ENCODE results near the gene FRAS1.

The FRAS1 gene

DNA sequence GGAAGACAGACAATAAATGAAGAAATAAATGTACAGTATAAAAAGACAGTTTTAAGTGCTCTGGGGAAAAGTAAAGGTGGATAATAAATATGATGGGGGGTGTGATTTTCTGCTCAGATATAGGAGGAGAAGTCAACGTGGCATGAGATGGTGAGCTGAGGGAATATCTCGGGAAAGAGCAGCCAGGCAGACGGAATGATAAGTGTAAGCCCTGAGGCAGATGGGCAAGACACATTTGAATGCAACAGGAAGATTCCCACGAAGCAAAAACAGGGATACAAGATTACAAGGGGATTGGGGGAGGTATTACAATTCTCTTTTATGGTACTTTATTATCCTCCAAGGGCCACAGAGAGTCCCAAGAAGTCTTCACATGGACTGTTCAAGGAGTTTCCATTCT, 505.6 kb downstream of the FRAS1 start:
- no peak for DNase-seq

DNA sequence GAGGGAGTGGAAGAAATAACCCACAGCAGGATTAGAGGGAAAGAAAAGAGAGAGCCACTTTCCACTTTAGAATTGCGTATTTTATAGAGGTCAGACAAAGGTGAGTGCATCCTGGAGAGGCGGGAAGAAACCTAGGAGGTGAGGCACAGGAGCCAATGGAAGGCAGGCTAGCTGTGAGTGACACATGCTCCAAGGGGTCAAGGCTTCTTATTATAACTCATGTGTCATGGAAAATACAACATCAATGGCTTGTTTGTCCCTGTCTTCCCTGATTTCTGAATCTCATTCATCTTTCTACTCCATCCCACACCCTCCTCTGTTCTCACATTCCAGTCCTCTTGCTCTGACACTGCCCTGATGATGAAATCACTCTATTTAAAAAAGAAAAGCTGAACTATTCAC, 508.8 kb downstream of the FRAS1 start:
- DNase-seq: no peak

DNA sequence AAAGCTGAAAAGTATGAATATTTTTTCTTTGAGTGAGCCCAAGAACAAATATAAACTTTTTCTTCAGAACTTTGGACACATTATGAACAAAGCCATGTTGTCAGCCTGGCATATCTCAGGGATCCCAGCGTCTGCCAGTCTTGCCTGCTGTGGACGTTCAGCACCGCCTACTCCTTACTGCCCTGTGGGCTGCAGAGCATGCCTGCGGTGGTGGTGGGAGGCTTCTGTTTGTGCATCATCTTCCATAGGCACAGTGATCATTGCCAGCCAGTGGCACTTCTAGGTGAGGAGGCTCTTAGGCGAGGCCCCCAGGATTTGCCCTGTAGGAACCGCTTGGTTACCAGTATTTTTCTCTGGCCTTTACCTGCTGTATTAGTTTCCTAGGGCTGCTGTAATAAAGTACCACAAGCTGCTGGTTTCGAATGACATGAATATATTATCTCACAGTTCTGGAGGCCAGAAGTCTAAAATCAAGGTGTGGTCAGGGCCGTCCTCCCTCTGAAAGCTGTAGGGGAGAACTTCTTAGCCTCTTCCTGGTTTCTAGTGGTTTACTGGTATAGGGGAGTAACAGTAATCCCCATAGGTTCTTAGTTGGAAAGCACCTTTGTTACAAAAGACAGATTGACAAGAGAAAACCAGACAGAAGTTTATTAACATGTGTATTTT, 509.8 kb downstream of the FRAS1 start:
- DNase-seq: no peak

DNA sequence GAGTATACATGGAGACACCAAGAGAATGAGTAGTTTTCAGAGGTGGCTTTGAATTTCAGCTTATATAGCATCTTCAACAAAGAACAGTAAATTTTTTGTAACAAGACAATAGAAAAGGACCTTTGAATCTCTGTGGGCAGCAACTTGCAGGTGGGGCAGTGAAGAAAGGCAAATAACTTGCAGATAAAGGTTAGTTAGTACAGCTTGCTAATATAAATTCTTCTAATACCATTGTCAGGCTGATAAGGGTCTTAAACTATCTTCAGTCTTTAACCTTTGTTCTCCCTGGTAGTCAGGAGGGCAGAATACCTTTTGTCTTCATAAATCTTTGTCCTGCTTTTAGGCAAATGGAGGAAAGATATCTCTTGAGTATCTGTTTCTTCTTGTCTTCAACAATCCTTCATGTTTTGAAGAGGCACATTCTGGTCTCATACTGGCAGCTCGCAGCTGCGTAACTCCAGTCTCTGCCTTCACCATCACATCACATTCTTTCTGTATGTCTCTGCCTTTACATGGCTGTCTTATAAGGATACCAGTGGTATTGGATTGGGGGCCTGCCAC, 510.5 kb downstream of the FRAS1 start:
- DNase-seq: no peak

DNA sequence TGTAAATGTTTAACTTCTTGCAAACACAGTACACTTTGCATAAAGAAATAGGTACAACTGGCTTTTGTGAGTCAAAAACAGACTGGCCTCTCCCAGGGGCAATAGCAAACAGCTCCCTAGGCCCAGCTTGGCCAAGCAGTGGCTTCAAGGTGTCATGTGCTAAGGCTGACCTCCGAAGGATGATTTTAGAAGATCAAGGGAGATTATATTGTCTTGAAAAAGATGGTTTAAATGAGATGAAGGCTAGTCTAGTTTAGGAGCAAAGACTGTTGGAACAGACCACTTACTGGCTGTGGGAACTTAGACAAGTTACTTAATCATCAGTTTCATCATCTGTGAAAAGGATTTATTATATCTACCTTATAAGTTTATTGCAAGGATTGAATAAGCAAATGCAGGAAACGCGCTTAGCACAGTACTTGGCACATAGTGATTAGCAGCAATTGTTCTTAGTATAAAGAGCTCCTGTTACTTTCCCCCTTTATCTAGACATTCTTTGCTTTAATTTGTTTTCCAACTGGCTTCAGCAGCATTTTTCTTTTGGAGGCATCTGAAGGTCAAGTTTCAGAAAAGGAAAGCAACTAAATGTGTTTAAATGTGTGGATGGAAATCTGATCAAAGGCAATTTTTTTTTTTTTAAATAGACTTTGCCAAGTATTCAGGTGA, 511.6 kb downstream of the FRAS1 start:
- DNase-seq: no peak

DNA sequence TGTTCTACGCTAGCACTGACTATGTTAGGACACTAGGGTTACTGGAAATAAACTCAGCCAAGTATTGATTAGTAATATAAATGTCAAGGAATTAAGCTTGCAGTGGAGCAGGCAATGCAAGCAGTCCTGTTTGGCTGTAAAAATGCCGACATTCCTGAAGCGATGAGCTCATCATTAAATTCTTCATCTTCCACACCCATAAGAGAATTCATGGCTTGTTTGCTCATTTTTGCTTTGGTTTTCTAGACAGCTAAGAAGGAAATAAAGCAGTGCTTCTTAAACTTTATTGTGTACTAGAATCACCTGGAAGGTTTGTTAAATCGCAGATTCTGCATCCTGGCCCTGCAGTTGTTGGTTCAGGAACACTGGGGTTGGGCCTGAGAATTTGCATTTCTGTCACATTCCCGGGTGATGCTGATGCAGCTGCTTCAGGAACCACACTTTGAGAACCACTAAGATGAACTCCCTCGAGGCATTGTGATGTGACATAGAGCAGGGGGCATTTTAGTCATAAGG, 512.2 kb downstream of the FRAS1 start:
- DNase-seq: no peak

DNA sequence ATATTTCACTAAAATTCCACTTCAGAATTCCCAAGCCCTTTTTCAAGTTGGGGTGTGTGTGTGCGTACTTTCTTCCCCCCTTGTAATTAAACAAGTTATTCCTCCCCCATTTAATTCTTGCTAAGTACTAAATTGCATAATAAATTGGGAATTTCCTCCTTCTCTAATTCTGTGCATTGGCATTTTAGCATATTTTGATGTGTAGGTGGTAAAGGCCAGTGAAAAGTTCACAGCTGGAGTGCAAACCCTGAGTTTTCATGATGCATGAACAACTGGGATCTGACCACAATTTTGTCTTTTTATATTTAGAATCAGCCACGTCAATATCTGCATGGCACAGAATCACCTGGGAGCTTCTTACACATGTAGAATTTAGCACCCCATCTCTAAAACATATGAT, 513.0 kb downstream of the FRAS1 start:
- no peak for DNase-seq

DNA sequence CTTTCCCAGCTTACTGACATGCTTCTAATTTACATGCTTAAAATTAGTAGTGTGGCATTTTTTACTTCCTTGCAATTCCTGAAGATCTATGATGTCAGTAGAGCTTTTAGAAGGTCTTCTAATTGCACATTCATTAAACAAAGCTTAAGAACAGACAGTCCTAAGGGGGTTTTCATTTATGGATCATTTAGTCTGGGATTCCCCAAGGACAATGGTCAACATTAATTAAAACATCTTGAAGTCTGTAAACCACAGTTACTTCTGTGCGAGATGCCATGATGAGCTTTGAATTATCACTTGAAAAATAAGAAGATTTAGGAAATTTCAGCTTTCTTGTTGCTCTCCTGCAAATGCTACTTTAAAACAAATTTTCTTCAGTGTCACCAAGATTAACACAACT, 514.7 kb downstream of the FRAS1 start:
- no peak for DNase-seq

DNA sequence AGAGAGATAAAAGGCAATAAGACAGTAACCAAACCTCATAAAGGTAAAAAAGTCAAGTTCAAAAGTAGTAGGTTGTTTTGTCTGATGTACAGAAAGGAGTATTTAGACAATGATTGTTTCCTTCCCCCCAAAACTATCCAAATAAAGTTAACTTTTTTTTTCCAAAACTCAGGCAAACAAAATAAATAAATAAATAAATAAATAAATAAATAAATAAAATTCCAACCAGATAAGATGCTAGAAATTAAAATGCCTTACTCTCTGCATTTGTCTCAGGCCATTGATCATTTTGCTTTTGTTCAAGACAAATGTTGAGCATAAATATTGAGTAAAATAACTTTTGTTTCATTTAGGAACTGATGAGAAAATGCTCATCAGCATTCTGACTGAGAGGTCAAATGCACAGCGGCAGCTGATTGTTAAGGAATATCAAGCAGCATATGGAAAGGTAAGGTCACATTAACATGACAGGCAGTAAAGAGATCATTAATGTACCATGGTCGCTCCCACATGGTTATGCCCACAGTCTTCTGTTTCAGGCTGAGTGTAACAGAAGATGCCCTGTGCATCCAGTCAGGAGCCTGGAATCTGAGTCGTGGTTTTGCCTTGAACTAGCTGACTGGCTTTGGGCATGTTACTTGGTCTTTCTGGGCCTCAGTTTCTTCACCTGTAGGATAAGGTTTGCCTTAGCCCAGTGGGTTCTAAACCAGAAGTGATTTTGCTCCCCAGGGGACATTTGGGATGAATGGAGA, 521.7 kb downstream of the FRAS1 start:
- no peak for DNase-seq

DNA sequence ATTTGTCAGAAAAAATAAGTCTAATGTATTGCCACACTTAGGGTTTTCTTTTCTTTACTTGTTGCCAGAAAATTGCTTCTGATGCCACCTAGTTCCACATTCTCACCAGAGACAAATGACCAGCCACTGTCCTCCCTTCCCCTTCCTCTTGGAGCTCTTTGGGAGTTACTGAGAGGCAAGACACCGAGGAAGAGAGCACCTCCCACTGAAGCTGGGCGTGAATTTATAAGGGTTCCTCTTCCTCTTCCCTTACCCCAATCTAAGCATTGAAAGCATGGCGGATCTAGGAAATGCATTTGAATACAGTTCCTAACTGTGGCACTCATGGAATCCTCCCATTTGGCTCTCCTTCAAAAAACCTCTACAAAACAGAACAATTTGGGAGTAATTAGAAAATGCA, 524.5 kb downstream of the FRAS1 start:
- DNase-seq: peak in 1 of 2 donors; percentile 14

DNA sequence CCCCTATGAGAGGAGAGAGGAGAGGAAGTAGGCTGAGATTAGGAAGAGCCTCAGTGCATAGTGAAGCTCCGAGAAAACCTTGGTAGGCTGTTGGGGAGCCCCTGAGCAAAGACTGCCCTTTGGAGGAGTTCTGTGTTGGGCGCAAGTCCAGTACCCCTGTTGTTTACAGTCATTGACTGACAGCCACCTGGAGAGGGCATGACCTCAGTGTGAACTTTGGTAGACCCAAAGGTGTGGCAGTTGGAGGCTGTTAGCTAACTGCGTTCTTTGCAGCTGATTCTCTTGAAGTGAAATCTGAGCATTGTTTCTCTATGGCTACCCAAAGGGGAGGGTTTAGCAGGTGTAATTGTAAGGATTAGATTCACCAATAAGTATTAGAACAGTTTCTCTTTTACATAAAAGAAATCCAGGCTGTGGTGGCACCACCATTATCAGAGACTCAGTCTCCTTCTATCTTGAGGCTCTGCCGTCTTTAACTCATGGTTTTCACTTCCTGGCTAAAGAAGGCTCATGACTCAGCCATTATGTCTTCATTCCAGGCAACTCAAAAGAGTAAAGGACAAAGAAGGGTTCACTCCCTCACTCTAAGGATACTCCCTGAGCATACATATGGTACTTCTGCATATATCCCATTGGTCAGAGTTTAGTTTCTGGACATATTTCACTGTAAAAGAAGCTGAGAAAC, 527.9 kb downstream of the FRAS1 start:
- no peak for DNase-seq

DNA sequence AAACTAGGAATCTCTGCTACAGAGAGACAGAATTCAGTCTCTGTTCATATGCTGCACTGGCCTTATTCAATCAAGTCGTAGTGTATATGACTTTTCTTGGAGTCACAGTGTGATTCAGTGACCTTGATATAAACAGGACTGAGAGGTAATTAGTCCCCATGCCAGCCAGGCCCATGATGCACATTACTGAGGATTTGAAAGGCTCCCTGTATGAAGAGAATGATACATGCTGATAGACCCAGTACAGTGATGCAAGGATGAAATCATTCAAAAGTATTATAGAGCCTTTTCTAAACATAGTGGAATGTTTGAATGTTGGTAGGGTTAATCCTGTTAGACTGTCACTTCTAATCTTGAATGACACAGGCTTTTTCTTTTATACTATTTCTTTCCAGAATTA, 528.5 kb downstream of the FRAS1 start:
- no peak for DNase-seq

DNA sequence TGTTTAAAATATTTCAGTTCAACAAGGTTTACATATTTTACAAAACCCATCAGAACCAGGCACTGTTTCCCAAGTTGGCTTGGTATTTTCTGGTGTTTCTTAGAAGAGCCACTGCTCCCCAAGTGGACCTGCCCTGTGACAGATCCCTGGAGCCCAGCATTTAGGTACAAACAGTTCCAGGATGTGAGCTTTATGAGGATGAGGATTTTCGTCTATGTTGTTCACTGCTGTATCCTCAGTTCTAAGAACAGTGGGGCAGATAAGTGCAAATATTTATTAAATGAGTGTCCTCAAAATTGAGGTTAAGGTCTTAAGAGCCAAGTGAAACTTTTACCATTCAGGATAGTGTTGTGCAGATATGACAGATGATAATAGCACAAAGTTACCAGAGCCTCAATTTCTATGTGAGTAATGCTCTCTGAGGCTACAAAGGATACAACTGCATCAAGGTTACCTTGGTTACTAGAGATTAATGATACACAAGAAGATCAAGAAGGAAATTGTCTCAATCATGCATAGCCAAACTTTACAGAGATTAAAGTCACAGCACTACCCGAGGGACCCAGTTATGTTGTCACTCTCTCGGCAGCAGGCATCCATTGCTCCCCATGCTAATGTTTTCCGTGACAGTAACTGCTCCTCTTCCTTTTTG, 531.9 kb downstream of the FRAS1 start:
- DNase-seq: no peak

DNA sequence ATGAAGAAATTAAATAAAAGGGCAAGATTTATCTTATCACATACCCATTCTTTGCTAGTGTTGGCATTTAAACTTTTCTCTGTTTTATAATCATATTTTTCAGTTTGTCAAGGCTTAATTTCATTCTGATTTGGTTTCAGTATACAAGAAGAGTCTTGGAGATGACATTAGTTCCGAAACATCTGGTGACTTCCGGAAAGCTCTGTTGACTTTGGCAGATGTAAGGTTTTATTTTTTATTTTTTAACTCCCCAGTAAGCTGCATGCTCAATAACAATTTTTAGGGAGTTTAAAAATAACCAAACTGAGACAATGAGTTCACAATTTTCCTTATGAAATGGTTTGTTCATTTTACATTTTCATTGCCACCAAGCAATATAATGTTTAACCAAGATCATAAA, 534.3 kb downstream of the FRAS1 start:
- no peak for DNase-seq

DNA sequence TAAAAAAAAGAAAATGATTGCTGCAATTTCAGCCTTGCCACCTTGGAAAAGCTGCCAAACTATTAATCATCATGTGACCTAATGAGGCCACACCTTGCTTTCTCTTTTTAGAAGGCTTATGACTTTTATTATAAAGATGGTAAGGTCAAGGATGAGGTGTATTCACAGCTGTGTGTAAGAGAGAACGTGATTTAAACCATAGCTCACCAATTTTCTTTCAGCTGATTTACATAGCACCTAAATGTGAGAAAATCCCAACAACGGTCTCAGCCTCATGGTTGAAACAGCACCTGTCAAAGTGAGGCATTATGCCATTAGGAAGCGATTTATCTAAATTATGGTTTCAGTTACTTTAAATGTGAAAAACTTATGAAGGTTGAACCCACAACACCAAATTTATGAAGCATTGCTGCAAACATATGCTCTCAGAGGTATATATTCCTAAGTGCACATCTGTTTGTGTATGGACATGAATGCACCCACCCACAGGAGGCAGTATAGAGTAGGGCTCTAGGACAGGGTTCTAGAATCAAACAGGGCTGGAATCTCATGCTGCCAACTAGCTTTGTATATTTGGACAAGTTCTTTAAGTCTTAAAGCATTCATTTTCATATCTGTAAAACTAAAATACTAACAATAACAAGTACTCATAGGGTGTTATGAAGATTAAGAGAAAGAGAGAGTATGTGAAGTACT, 535.1 kb downstream of the FRAS1 start:
- no peak for DNase-seq
